HL-60 (cell line): ENCODE data around the gene OR5J2.

ENCODE experiments used
- DNase-seq, 2 experiments: peaks; one replicate each; pipeline ENCODE4 v3.0.0-alpha.2; 2010 to 2020; ENCODE audit warnings: low read depth in 1 of 2, low spot score in 1 of 2
- H3K27ac ChIP-seq: fragments of 250-450 bp; sonication (Bioruptor Pico); replicated peaks from 2 replicates; pipeline ENCODE4 v1.5.1; 2020; ENCODE audit warnings: mild to moderate bottlenecking, moderate library complexity
- H3K27me3 ChIP-seq: fragments of 250-450 bp; sonication (Bioruptor Pico); 2 replicates; pipeline ENCODE4 v1.5.1; 2021; ENCODE audit warnings: mild to moderate bottlenecking, moderate library complexity; ENCODE audit not compliant: insufficient read depth, poor library complexity, severe bottlenecking
- H3K4me3 ChIP-seq: replicated peaks from 2 replicates; pipeline ENCODE4 v1.5.1; 2011; ENCODE audit warnings: mild to moderate bottlenecking, control low read depth, low read length; ENCODE audit not compliant: insufficient read depth
- GABPA ChIP-seq: IDR thresholded peaks from 2 replicates; pipeline ENCODE4 v1.6.1; 2012; ENCODE audit warnings: low read depth
- POLR2AphosphoS5 ChIP-seq: IDR thresholded peaks from 2 replicates; pipeline ENCODE4 v1.6.1; 2012; ENCODE audit warnings: low read depth
- SPI1 ChIP-seq: IDR thresholded peaks from 2 replicates; pipeline ENCODE4 v1.6.1; 2012; ENCODE audit warnings: low read depth, mild to moderate bottlenecking, borderline replicate concordance
- TF ChIP-seq, protein P1 (sequence below): IDR thresholded peaks from one replicate; pipeline ENCODE4 v1.5.1; 2011; ENCODE audit warnings: low read length, control low read depth, inconsistent platforms; ENCODE audit not compliant: insufficient read depth
- TF ChIP-seq, protein P2 (sequence below): IDR thresholded peaks from 2 replicates; pipeline ENCODE4 v1.6.1; 2012; ENCODE audit warnings: low read depth; ENCODE audit not compliant: insufficient replicate concordance

OR5J2 gene

DNA sequence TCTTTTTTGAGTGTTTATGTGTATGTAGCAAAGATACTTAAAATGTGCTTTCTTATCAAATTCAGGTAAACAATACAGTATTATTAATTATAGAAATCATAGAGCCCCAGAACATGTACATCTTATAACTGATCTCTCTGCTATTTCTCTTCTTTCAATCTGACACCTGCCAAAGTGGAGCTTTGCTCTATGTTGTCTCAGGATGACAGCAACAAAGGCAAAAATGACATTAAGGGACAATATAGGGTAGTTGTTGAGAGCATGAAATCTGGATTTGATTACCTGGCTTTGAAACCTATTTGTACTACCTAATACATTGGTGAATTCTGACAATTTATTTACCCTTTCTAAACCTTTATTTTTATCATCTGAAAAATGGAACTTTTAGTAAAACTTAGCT, 7.0 kb downstream of the OR5J2 start:
- H3K27me3 ChIP-seq, result no peaks in the 10 kb centered on the region
- TF ChIP-seq, protein P1, sequence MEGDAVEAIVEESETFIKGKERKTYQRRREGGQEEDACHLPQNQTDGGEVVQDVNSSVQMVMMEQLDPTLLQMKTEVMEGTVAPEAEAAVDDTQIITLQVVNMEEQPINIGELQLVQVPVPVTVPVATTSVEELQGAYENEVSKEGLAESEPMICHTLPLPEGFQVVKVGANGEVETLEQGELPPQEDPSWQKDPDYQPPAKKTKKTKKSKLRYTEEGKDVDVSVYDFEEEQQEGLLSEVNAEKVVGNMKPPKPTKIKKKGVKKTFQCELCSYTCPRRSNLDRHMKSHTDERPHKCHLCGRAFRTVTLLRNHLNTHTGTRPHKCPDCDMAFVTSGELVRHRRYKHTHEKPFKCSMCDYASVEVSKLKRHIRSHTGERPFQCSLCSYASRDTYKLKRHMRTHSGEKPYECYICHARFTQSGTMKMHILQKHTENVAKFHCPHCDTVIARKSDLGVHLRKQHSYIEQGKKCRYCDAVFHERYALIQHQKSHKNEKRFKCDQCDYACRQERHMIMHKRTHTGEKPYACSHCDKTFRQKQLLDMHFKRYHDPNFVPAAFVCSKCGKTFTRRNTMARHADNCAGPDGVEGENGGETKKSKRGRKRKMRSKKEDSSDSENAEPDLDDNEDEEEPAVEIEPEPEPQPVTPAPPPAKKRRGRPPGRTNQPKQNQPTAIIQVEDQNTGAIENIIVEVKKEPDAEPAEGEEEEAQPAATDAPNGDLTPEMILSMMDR, result no peak
- no peak for TF ChIP-seq SPI1
- no peak for TF ChIP-seq GABPA
- TF ChIP-seq, protein P2, sequence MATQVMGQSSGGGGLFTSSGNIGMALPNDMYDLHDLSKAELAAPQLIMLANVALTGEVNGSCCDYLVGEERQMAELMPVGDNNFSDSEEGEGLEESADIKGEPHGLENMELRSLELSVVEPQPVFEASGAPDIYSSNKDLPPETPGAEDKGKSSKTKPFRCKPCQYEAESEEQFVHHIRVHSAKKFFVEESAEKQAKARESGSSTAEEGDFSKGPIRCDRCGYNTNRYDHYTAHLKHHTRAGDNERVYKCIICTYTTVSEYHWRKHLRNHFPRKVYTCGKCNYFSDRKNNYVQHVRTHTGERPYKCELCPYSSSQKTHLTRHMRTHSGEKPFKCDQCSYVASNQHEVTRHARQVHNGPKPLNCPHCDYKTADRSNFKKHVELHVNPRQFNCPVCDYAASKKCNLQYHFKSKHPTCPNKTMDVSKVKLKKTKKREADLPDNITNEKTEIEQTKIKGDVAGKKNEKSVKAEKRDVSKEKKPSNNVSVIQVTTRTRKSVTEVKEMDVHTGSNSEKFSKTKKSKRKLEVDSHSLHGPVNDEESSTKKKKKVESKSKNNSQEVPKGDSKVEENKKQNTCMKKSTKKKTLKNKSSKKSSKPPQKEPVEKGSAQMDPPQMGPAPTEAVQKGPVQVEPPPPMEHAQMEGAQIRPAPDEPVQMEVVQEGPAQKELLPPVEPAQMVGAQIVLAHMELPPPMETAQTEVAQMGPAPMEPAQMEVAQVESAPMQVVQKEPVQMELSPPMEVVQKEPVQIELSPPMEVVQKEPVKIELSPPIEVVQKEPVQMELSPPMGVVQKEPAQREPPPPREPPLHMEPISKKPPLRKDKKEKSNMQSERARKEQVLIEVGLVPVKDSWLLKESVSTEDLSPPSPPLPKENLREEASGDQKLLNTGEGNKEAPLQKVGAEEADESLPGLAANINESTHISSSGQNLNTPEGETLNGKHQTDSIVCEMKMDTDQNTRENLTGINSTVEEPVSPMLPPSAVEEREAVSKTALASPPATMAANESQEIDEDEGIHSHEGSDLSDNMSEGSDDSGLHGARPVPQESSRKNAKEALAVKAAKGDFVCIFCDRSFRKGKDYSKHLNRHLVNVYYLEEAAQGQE, result no peak
- TF ChIP-seq POLR2AphosphoS5, result no peak
- H3K4me3 ChIP-seq, result no peak overlapping the region
- DNase-seq, result no peak
- no peak overlapping the region for H3K27ac ChIP-seq

DNA sequence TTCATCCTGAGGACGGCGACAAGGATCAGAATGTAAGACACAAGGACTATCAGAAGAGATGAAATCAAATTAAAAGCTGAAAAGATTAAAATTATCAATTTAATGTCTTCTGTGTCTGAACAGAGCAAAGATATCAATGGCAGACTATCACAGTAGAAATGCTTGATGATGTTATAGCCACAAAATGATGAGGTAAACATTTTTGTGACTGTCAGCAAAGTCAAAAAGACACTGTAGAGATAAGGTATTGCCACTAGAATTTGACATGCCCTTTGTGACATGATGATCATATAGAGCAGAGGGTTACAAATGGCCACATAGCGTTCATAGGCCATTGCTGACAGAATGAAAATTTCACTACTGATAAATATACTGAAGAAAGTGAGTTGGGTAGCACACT, 12.2 kb downstream of the OR5J2 start:
- DNase-seq, result no peak
- TF ChIP-seq GABPA (no peak), SPI1 (no peak), POLR2AphosphoS5 (no peak)
- TF ChIP-seq, protein P1, result no peak
- TF ChIP-seq, protein P2, result no peak
- Histone ChIP-seq H3K4me3 (no peak overlapping the region), H3K27me3 (no peaks in the 10 kb centered on the region), H3K27ac (no peak overlapping the region)

DNA sequence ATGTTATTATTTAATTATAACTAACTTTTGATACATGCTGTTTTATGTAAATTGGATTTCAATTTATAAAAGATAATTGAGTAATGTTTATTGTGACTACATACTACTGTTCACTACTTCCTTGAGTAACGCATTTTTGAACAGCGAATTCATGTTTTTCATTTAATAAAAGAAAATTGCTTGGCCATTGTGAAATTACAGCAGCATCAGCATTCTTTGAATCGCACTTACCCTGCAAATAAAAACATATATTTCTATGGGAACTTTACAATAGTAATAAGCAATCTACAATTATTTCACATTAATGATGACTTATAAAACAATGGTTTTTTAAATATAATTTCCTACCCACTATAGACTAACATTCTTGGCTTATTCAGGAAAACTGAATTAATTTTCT, 20.3 kb downstream of the OR5J2 start:
- no peak overlapping the region for H3K27ac ChIP-seq
- TF ChIP-seq POLR2AphosphoS5 (no peak), SPI1 (no peak), GABPA (no peak)
- TF ChIP-seq, protein P1, result no peak
- TF ChIP-seq, protein P2, result no peak

More for the DNA sequence above, 20.3 kb downstream of the OR5J2 start:
- no peaks in the 10 kb centered on the region for H3K27me3 ChIP-seq
- H3K4me3 ChIP-seq, result no peak overlapping the region
- no peak for DNase-seq
